ENCODE data around the gene TTBK2. TPM values are rescaled to one million over a fixed set of nuclear protein-coding genes. Genes with fewer than 3 reads are reported as not detected.

The TTBK2 gene
- polyA plus RNA-seq, 1 experiment, result 3.3 TPM

- TF ChIP-seq CTCF (IDR thresholded peaks at IDR 0.05; ENCODE audit: insufficient read depth, low read depth, low read length), result no peak
- Histone ChIP-seq H3K36me3 (ENCODE audit: control insufficient read depth, insufficient read depth, low read length) (peaks cover 14% of the 10 kb centered on the region), H3K27me3 (ENCODE audit: control insufficient read depth, insufficient read depth, low read length) (no peaks in the 10 kb centered on the region), H3K4me3 (ENCODE audit: low read depth, low read length) (no peak overlapping the region)
- ChIA-PET POLR2A (no interaction called here), CTCF (interaction anchor here (0.6 to 1.4 kb wide), 2 partner anchors 33 to 207 kb away, joined by 3 to 4 read pairs; no protein-coding TSS in a partner anchor)
- DNase-seq (ENCODE audit: low read depth), result no peak
Measured at GRCh38 chr15:42719043-42719442, 201.5 kb downstream of the TTBK2 start.

- Histone ChIP-seq H3K4me3 (ENCODE audit: low read depth, low read length) (no peak overlapping the region), H3K36me3 (ENCODE audit: control insufficient read depth, insufficient read depth, low read length) (peaks cover 11% of the 10 kb centered on the region), H3K27me3 (ENCODE audit: control insufficient read depth, insufficient read depth, low read length) (no peaks in the 10 kb centered on the region)
- DNase-seq (ENCODE audit: low read depth), result no peak
- POLR2A ChIA-PET, result no interaction called here
- CTCF ChIA-PET, result interaction anchor here (0.6 to 2.3 kb wide), 5 partner anchors 10 to 364 kb away, joined by 3 to 16 read pairs (median 4); no protein-coding TSS in a partner anchor
- TF ChIP-seq CTCF (IDR thresholded peaks at IDR 0.05; ENCODE audit: insufficient read depth, low read depth, low read length), result no peak
Measured at GRCh38 chr15:42716626-42717025, 204.0 kb downstream of the TTBK2 start.

- POLR2A ChIA-PET, result no interaction called here
- CTCF ChIA-PET, result interaction anchor here (0.6 to 2.3 kb wide), 5 partner anchors 10 to 364 kb away, joined by 3 to 16 read pairs (median 4); no protein-coding TSS in a partner anchor
Measured at GRCh38 chr15:42716125-42716524, 204.5 kb downstream of the TTBK2 start.

GRCh38 chr15:42712584-42712983 lies 208.0 kb downstream of the TTBK2 start:
- Histone ChIP-seq H3K36me3 (ENCODE audit: control insufficient read depth, insufficient read depth, low read length) (no peaks in the 10 kb centered on the region), H3K27me3 (ENCODE audit: control insufficient read depth, insufficient read depth, low read length) (no peaks in the 10 kb centered on the region), H3K4me3 (ENCODE audit: low read depth, low read length) (no peak overlapping the region)
- TF ChIP-seq CTCF (IDR thresholded peaks at IDR 0.05; ENCODE audit: insufficient read depth, low read depth, low read length), result no peak
- no peak for DNase-seq (ENCODE audit: low read depth)
- ChIA-PET POLR2A (no interaction called here), CTCF (interaction anchor here (1.0 kb wide), 1 partner anchor 210 kb away, joined by 4 read pairs; no protein-coding TSS in a partner anchor)

More at GRCh38 chr15:42716125-42716524, 204.5 kb downstream of the TTBK2 start:
- DNase-seq (ENCODE audit: low read depth), result no peak
- Histone ChIP-seq H3K36me3 (ENCODE audit: control insufficient read depth, insufficient read depth, low read length) (peaks cover 11% of the 10 kb centered on the region), H3K27me3 (ENCODE audit: control insufficient read depth, insufficient read depth, low read length) (no peaks in the 10 kb centered on the region), H3K4me3 (ENCODE audit: low read depth, low read length) (no peak overlapping the region)
- TF ChIP-seq CTCF (IDR thresholded peaks at IDR 0.05; ENCODE audit: insufficient read depth, low read depth, low read length), result no peak

- Histone ChIP-seq H3K27me3 (ENCODE audit: control insufficient read depth, insufficient read depth, low read length) (no peaks in the 10 kb centered on the region), H3K4me3 (ENCODE audit: low read depth, low read length) (no peak overlapping the region), H3K36me3 (ENCODE audit: control insufficient read depth, insufficient read depth, low read length) (no peaks in the 10 kb centered on the region)
- ChIA-PET POLR2A (no interaction called here), CTCF (interaction anchor here (1.0 kb wide), 1 partner anchor 215 kb away, joined by 4 read pairs; no protein-coding TSS in a partner anchor)
- TF ChIP-seq CTCF (IDR thresholded peaks at IDR 0.05; ENCODE audit: insufficient read depth, low read depth, low read length), result no peak
- DNase-seq (ENCODE audit: low read depth), result no peak
Measured at GRCh38 chr15:42711746-42712145, 208.8 kb downstream of the TTBK2 start.
